Endothelial cell of umbilical vein (primary cell): Measurements from ENCODE around the gene DDX47.

Source experiments
- TF ChIP-seq, protein P1 (sequence below), 2 donors: IDR thresholded peaks; 1 replicate in 1 of 2; 2 replicates in 1 of 2; pipeline ENCODE4 v1.5.1; 2011; ENCODE audit warnings: low read length in 2 of 2, mild to moderate bottlenecking in 2 of 2, moderate library complexity in 2 of 2, control low read depth in 1 of 2, inconsistent platforms in 1 of 2, low read depth in 1 of 2; ENCODE audit not compliant: insufficient read depth in 1 of 2; ENCODE audit errors: extremely low read depth in 1 of 2
- TF ChIP-seq, protein P2 (sequence below): IDR thresholded peaks from 2 replicates; pipeline ENCODE4 v1.6.1; 2011; ENCODE audit not compliant: insufficient read depth, insufficient read length

DNA sequence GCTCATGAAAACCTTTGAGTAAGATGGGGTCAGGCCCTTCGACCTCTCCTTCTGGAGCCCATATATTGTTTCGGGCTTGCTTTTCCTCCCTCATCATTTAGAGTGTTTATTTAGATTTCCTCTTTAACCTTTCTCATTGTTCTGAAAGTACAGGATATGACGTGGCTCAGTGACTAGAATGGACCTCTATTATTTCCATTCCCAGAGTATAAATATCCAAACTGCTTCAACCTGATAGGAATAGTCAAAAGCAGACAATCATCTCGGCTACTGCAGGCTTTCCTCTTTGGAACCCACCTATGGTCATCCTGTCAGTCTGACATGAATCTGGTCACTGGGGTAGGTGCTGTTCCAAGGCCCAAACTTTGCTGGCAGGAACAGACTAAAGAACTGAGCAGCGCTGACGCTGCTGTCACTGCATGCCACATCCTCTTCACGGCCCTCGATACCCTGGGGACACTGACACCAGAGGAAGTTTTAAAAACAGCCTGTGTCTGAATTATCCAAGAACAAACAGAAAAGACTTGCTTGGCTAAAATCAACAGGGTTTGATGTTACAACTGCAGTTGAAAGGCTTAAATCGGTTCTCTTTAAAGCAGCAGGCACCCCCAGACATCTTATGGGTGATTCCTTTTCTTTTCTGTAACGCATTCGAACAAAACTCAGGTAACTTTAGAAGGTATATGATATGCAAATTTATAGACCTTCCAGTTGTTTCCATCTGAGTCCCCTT lies 5.0 kb upstream of the DDX47 start:
- TF ChIP-seq, protein P1, sequence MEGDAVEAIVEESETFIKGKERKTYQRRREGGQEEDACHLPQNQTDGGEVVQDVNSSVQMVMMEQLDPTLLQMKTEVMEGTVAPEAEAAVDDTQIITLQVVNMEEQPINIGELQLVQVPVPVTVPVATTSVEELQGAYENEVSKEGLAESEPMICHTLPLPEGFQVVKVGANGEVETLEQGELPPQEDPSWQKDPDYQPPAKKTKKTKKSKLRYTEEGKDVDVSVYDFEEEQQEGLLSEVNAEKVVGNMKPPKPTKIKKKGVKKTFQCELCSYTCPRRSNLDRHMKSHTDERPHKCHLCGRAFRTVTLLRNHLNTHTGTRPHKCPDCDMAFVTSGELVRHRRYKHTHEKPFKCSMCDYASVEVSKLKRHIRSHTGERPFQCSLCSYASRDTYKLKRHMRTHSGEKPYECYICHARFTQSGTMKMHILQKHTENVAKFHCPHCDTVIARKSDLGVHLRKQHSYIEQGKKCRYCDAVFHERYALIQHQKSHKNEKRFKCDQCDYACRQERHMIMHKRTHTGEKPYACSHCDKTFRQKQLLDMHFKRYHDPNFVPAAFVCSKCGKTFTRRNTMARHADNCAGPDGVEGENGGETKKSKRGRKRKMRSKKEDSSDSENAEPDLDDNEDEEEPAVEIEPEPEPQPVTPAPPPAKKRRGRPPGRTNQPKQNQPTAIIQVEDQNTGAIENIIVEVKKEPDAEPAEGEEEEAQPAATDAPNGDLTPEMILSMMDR (IDR thresholded peaks at IDR 0.05; ENCODE audit: extremely low read depth in 1 of 2, insufficient read depth in 1 of 2, low read depth in 1 of 2, low read length in 2 of 2) = no peak
- TF ChIP-seq, protein P2, sequence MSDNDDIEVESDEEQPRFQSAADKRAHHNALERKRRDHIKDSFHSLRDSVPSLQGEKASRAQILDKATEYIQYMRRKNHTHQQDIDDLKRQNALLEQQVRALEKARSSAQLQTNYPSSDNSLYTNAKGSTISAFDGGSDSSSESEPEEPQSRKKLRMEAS = no peak
